ENCODE results near the gene CDC42EP2.

- TF ChIP-seq EZH2 (IDR thresholded peaks at IDR 0.05), result no peak
- no peak for TF ChIP-seq POLR2AphosphoS5 (IDR thresholded peaks at IDR 0.05; ENCODE audit: borderline replicate concordance, low read depth, low read length)
- TF ChIP-seq FOXP2 (optimal IDR thresholded peaks at IDR 0.05; ENCODE audit: control extremely low read depth, extremely low read length, insufficient read depth), result no peak
Measured at GRCh38 chr11:65286686-65287085, 28.0 kb upstream of the CDC42EP2 start.

All from SK-N-MC (cell line).